Ectodermal cell (in vitro differentiated cells): ENCODE measurements around the gene BCL7C. TPM values are rescaled to one million over a fixed set of nuclear protein-coding genes. Genes with fewer than 3 reads are reported as not detected.
A peak's percentile ranks its signal among the peaks of the same experiment; 100 is the strongest.
"Not testable (repeated sequence)": the region's sequence is repeated elsewhere in the genome, so short reads cannot be mapped to it uniquely, and the experiment has no call there.

ENCODE experiments used
- H3K27ac ChIP-seq: 2 replicates; pipeline ENCODE4 v1.7.0; 2013; ENCODE audit warnings: mild to moderate bottlenecking, low read depth, low read length; ENCODE audit not compliant: insufficient read depth, poor library complexity, severe bottlenecking
- H3K27me3 ChIP-seq: 2 replicates; pipeline ENCODE4 v1.7.0; 2013; ENCODE audit warnings: mild to moderate bottlenecking, low read length; ENCODE audit not compliant: insufficient read depth, control insufficient read depth, poor library complexity, severe bottlenecking
- H3K36me3 ChIP-seq: one replicate; pipeline ENCODE4 v1.7.0; 2013; ENCODE audit warnings: low read length; ENCODE audit not compliant: control insufficient read depth, insufficient read depth
- H3K4me1 ChIP-seq: one replicate; pipeline ENCODE4 v1.7.0; 2013; ENCODE audit warnings: low read length; ENCODE audit not compliant: control insufficient read depth, insufficient read depth
- H3K4me3 ChIP-seq: 2 replicates; pipeline ENCODE4 v1.7.0; 2013; ENCODE audit warnings: low read depth, low read length, control low read depth; ENCODE audit not compliant: insufficient read depth
- H3K9me3 ChIP-seq: 2 replicates; pipeline ENCODE4 v1.7.0; 2013; ENCODE audit warnings: mild to moderate bottlenecking, low read length, moderate library complexity; ENCODE audit not compliant: control insufficient read depth
- WGBS, 2 experiments: methylation state at CpG; one replicate each; pipeline ENCODE4 v1.1.7; 2013; ENCODE audit warnings: missing lambda C conversion rate in 2 of 2; 5-methylcytosine and 5-hydroxymethylcytosine counted together
- polyA plus RNA-seq, 4 experiments: library from polyadenylated mRNA; stranded (reverse); fragments of 50-300 nt; gene quantifications; one replicate each; pipeline ENCODE4 v1.2.3, GENCODE V29; 2013

BCL7C gene
- 40.5 TPM for polyA plus RNA-seq (2013, experiment 1 of 4)
- polyA plus RNA-seq (2013, experiment 2 of 4): 35.8 TPM
- polyA plus RNA-seq (2013, experiment 3 of 4): 32.7 TPM
- polyA plus RNA-seq (2013, experiment 4 of 4): 37.9 TPM

- Histone ChIP-seq H3K4me3 (peak within 1 kb of the TSS; percentile 55), H3K27ac (no peak within 1 kb of the TSS), H3K9me3 (no peaks in the 10 kb centered on the region), H3K27me3 (peaks cover 11% of the 10 kb centered on the region), H3K36me3 (peaks cover 2% of the 10 kb centered on the region), H3K4me1 (peaks cover 14% of the 10 kb centered on the region)
- WGBS, 2 experiments: 1% methylated on average over 97 of the region's 97 CpGs
Observed at GRCh38 chr16:30893744-30894539, at the start of gene BCL7C. Gene BCL7C, minus strand, starts transcription at chr16:30894077. Its CDS starts 133 bp downstream, at chr16:30893944.

GRCh38 chr16:30942426-30942806, 48.5 kb upstream of the BCL7C start:
- H3K9me3 ChIP-seq: no peaks in the 10 kb centered on the region
- no peak overlapping the region for H3K4me3 ChIP-seq
- 76 to 77% methylated on average over 4 of the region's 4 CpGs for WGBS, 2 experiments
- H3K36me3 ChIP-seq: peaks cover 24% of the 10 kb centered on the region
- no peaks in the 10 kb centered on the region for H3K27me3 ChIP-seq
- H3K27ac ChIP-seq: no peak overlapping the region
- peaks cover 17% of the 10 kb centered on the region for H3K4me1 ChIP-seq

- peaks cover 12% of the 10 kb centered on the region for H3K4me1 ChIP-seq
- no peaks in the 10 kb centered on the region for H3K27me3 ChIP-seq
- no peak overlapping the region for H3K4me3 ChIP-seq
- peak overlapping the region; percentile 16 for H3K27ac ChIP-seq
- peaks cover 28% of the 10 kb centered on the region for H3K36me3 ChIP-seq
- WGBS, 2 experiments: 31% methylated on average over 15 of the region's 15 CpGs
- H3K9me3 ChIP-seq: no peaks in the 10 kb centered on the region
Observed at GRCh38 chr16:30941600-30942425, 47.9 kb upstream of the BCL7C start.

GRCh38 chr16:30939571-30939970, 45.7 kb upstream of the BCL7C start:
- H3K4me3 ChIP-seq, H3K27ac ChIP-seq, H3K27me3 ChIP-seq, H3K9me3 ChIP-seq: not testable (repeated sequence)
- peaks cover 11% of the 10 kb centered on the region for H3K4me1 ChIP-seq
- WGBS, 2 experiments: 91 to 92% methylated on average over 8 of the region's 8 CpGs
- peaks cover 33% of the 10 kb centered on the region for H3K36me3 ChIP-seq

GRCh38 chr16:30937692-30938091, 43.8 kb upstream of the BCL7C start:
- Histone ChIP-seq H3K9me3 (no peaks in the 10 kb centered on the region), H3K27me3 (no peaks in the 10 kb centered on the region), H3K27ac (no peak overlapping the region), H3K4me3 (no peak overlapping the region), H3K4me1 (peaks cover 7% of the 10 kb centered on the region), H3K36me3 (peaks cover 27% of the 10 kb centered on the region)
- 95% methylated on average over 5 of the region's 5 CpGs for WGBS, 2 experiments

- H3K27ac ChIP-seq: no peak overlapping the region
- no peaks in the 10 kb centered on the region for H3K4me1 ChIP-seq
- WGBS, 2 experiments: 75 to 76% methylated on average over 12 of the region's 12 CpGs
- no peaks in the 10 kb centered on the region for H3K9me3 ChIP-seq
- H3K36me3 ChIP-seq: peaks cover 47% of the 10 kb centered on the region
- no peaks in the 10 kb centered on the region for H3K27me3 ChIP-seq
- no peak overlapping the region for H3K4me3 ChIP-seq
Observed at GRCh38 chr16:30934827-30935557, 41.1 kb upstream of the BCL7C start.

- WGBS, 2 experiments: 79% methylated on average over 12 of the region's 12 CpGs
Observed at GRCh38 chr16:30931068-30931650, 37.3 kb upstream of the BCL7C start.

GRCh38 chr16:30930160-30930571, 36.3 kb upstream of the BCL7C start:
- H3K9me3 ChIP-seq: no peaks in the 10 kb centered on the region
- peaks cover 10% of the 10 kb centered on the region for H3K4me1 ChIP-seq
- no peak overlapping the region for H3K4me3 ChIP-seq
- peaks cover 45% of the 10 kb centered on the region for H3K36me3 ChIP-seq
- H3K27ac ChIP-seq: no peak overlapping the region
- no peaks in the 10 kb centered on the region for H3K27me3 ChIP-seq
- 95 to 97% methylated on average over 35 of the region's 35 CpGs for WGBS, 2 experiments

More at GRCh38 chr16:30931068-30931650, 37.3 kb upstream of the BCL7C start:
- Histone ChIP-seq H3K36me3 (peaks cover 53% of the 10 kb centered on the region), H3K4me3 (no peak overlapping the region), H3K9me3 (no peaks in the 10 kb centered on the region), H3K4me1 (peaks cover 8% of the 10 kb centered on the region), H3K27ac (no peak overlapping the region), H3K27me3 (no peaks in the 10 kb centered on the region)

GRCh38 chr16:30929167-30929566, 35.3 kb upstream of the BCL7C start:
- H3K27me3 ChIP-seq: no peaks in the 10 kb centered on the region
- no peak overlapping the region for H3K27ac ChIP-seq
- 95 to 96% methylated on average over 7 of the region's 7 CpGs for WGBS, 2 experiments
- H3K4me3 ChIP-seq: no peak overlapping the region
- no peaks in the 10 kb centered on the region for H3K9me3 ChIP-seq
- peaks cover 45% of the 10 kb centered on the region for H3K36me3 ChIP-seq
- peaks cover 10% of the 10 kb centered on the region for H3K4me1 ChIP-seq
